HEK293 (cell line): ENCODE results near the gene GNG12.

ENCODE experiments used
- CTCF ChIA-PET: fragments of 350-600 bp; formaldehyde crosslinking; extraction: SDS; loops from one replicate; lab custom pipeline; 2021; ENCODE audit warnings: antibody characterized with exemption; lab: Yijun Ruan, JAX
- POLR2A ChIA-PET: fragments of 300-600 bp; formaldehyde crosslinking; extraction: SDS; loops from one replicate; lab custom pipeline; 2020; ENCODE audit warnings: antibody characterized with exemption, inconsistent platforms; lab: Yijun Ruan, JAX
- H3K27ac ChIP-seq: fragments of 200-500 bp; sonication (Bioruptor generic); 2 replicates; pipeline ENCODE4 v1.5.1; 2014; ENCODE audit warnings: low read depth, low read length, control low read depth, inconsistent platforms; ENCODE audit errors: extremely low read depth
- H3K36me3 ChIP-seq, 2 experiments: fragments of 200-500 bp in 1 of 2; sonication (Bioruptor generic) in 1 of 2; 1 replicate in 1 of 2; 2 replicates in 1 of 2; pipeline ENCODE4 v1.5.1; 2014 to 2017; ENCODE audit warnings: inconsistent platforms in 2 of 2, low read length in 2 of 2; ENCODE audit not compliant: control insufficient read depth in 2 of 2, insufficient read depth in 1 of 2
- H3K4me1 ChIP-seq: fragments of 200-500 bp; sonication (Bioruptor generic); 2 replicates; pipeline ENCODE4 v1.5.1; 2014; ENCODE audit warnings: mild to moderate bottlenecking, low read length, inconsistent platforms; ENCODE audit not compliant: control insufficient read depth, insufficient read depth
- H3K4me3 ChIP-seq: 2 replicates; pipeline ENCODE4 v1.5.1; 2011; ENCODE audit warnings: low read depth, mild to moderate bottlenecking, control low read depth, low read length, moderate library complexity
- H3K9me3 ChIP-seq: fragments of 200-500 bp; sonication (Bioruptor generic); 2 replicates; pipeline ENCODE4 v1.5.1; 2014; ENCODE audit warnings: low read depth, low read length, inconsistent platforms; ENCODE audit not compliant: control insufficient read depth, insufficient read depth
- GLIS2 ChIP-seq: fragments of 450-650 bp; formaldehyde crosslinking; IDR thresholded peaks from 2 replicates; pipeline ENCODE4 v1.5.1; 2016; ENCODE audit warnings: missing biosample characterization, missing genetic modification characterization
- INSM2 ChIP-seq: fragments of 450-650 bp; formaldehyde crosslinking; IDR thresholded peaks from 2 replicates; pipeline ENCODE4 v1.5.1; 2016; ENCODE audit warnings: missing biosample characterization, missing genetic modification characterization
- RBAK ChIP-seq: fragments of 450-650 bp; formaldehyde crosslinking; IDR thresholded peaks from 2 replicates; pipeline ENCODE4 v1.5.1; 2016; ENCODE audit warnings: missing biosample characterization, missing genetic modification characterization
- SALL2 ChIP-seq: fragments of 450-650 bp; formaldehyde crosslinking; IDR thresholded peaks from 2 replicates; pipeline ENCODE4 v1.5.0; 2017; ENCODE audit warnings: missing biosample characterization, mild to moderate bottlenecking, missing genetic modification characterization, borderline replicate concordance
- SP2 ChIP-seq: fragments of 450-650 bp; formaldehyde crosslinking; IDR thresholded peaks from 2 replicates; pipeline ENCODE4 v1.5.1; 2016; ENCODE audit warnings: missing biosample characterization, missing genetic modification characterization
- WT1 ChIP-seq: fragments of 450-650 bp; formaldehyde crosslinking; IDR thresholded peaks from 2 replicates; pipeline ENCODE4 v1.5.1; 2016; ENCODE audit warnings: missing biosample characterization, missing genetic modification characterization
- ZBTB17 ChIP-seq: fragments of 450-650 bp; formaldehyde crosslinking; IDR thresholded peaks from 2 replicates; pipeline ENCODE4 v1.5.1; 2016; ENCODE audit warnings: missing biosample characterization, missing genetic modification characterization
- ZBTB8A ChIP-seq: fragments of 450-650 bp; formaldehyde crosslinking; IDR thresholded peaks from 2 replicates; pipeline ENCODE4 v1.5.1; 2016; ENCODE audit warnings: missing biosample characterization, missing genetic modification characterization
- ZNF174 ChIP-seq: fragments of 450-650 bp; formaldehyde crosslinking; IDR thresholded peaks from 2 replicates; pipeline ENCODE4 v1.5.0; 2017; ENCODE audit warnings: missing biosample characterization, mild to moderate bottlenecking, missing genetic modification characterization
- ZNF274 ChIP-seq, 2 experiments: fragments of 200-500 bp in 1 of 2; fragments of 450-650 bp in 1 of 2; sonication (Bioruptor generic) in 1 of 2; formaldehyde crosslinking in 1 of 2; IDR thresholded peaks; 2 replicates each; pipeline versions ENCODE4 v1.5.1 to v1.6.1; 2014 to 2016; ENCODE audit warnings: borderline replicate concordance in 1 of 2, inconsistent platforms in 1 of 2, low read length in 1 of 2, missing biosample characterization in 1 of 2, missing genetic modification characterization in 1 of 2
- ZNF341 ChIP-seq: fragments of 450-650 bp; formaldehyde crosslinking; IDR thresholded peaks from 2 replicates; pipeline ENCODE4; 2016; ENCODE audit warnings: low read depth, missing biosample characterization, missing genetic modification characterization
- ZNF548 ChIP-seq: fragments of 450-650 bp; formaldehyde crosslinking; IDR thresholded peaks from 2 replicates; pipeline ENCODE4 v1.5.1; 2016; ENCODE audit warnings: missing biosample characterization, missing genetic modification characterization
- ZNF830 ChIP-seq: fragments of 450-650 bp; IDR thresholded peaks from 2 replicates; pipeline ENCODE4 v1.5.0; 2018; ENCODE audit warnings: missing biosample characterization, missing genetic modification characterization, low read depth, mild to moderate bottlenecking, moderate library complexity
- ZSCAN16 ChIP-seq: fragments of 450-650 bp; formaldehyde crosslinking; IDR thresholded peaks from 2 replicates; pipeline ENCODE4 v1.5.1; 2016; ENCODE audit warnings: missing biosample characterization, missing genetic modification characterization
- TF ChIP-seq, protein P1 (sequence below): fragments of 450-650 bp; formaldehyde crosslinking; IDR thresholded peaks from 2 replicates; pipeline ENCODE4 v1.5.1; 2017; ENCODE audit warnings: missing biosample characterization, mild to moderate bottlenecking, missing genetic modification characterization, moderate library complexity
- TF ChIP-seq, protein P2 (sequence below): fragments of 450-650 bp; IDR thresholded peaks from 2 replicates; pipeline ENCODE4 v1.5.1; 2018; ENCODE audit warnings: missing biosample characterization, mild to moderate bottlenecking, missing genetic modification characterization
- TF ChIP-seq, protein P3 (sequence below): fragments of 450-650 bp; formaldehyde crosslinking; IDR thresholded peaks from 2 replicates; pipeline ENCODE4 v1.5.1; 2016; ENCODE audit warnings: missing biosample characterization, missing genetic modification characterization

GNG12 gene

GRCh38 chr1:67860776-67861175 lies 27.5 kb upstream of the GNG12 start:
- Histone ChIP-seq H3K9me3 (no peaks in the 10 kb centered on the region), H3K27ac (no peak overlapping the region), H3K4me1 (no peaks in the 10 kb centered on the region), H3K4me3 (no peak overlapping the region), H3K36me3 (no peaks in the 10 kb centered on the region)
- CTCF ChIA-PET, result interaction anchor here (0.9 kb wide), 1 partner anchor 10 kb away, joined by 6 read pairs; no protein-coding TSS in a partner anchor
- POLR2A ChIA-PET, result no interaction called here
- no peak for TF ChIP-seq WT1 (tag by site-specific recombination)
- TF ChIP-seq SALL2 (tag by site-specific recombination), result no peak
- TF ChIP-seq, protein P1, sequence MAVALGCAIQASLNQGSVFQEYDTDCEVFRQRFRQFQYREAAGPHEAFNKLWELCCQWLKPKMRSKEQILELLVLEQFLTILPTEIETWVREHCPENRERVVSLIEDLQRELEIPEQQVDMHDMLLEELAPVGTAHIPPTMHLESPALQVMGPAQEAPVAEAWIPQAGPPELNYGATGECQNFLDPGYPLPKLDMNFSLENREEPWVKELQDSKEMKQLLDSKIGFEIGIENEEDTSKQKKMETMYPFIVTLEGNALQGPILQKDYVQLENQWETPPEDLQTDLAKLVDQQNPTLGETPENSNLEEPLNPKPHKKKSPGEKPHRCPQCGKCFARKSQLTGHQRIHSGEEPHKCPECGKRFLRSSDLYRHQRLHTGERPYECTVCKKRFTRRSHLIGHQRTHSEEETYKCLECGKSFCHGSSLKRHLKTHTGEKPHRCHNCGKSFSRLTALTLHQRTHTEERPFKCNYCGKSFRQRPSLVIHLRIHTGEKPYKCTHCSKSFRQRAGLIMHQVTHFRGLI (tag by site-specific recombination), result no peak
- no peak for TF ChIP-seq GLIS2
- no peak for TF ChIP-seq ZNF548 (tag by site-specific recombination)
- TF ChIP-seq ZBTB17, result 0 out of 2 replicates have a peak, but pooled peaks have one; percentile 27
- TF ChIP-seq, protein P2, sequence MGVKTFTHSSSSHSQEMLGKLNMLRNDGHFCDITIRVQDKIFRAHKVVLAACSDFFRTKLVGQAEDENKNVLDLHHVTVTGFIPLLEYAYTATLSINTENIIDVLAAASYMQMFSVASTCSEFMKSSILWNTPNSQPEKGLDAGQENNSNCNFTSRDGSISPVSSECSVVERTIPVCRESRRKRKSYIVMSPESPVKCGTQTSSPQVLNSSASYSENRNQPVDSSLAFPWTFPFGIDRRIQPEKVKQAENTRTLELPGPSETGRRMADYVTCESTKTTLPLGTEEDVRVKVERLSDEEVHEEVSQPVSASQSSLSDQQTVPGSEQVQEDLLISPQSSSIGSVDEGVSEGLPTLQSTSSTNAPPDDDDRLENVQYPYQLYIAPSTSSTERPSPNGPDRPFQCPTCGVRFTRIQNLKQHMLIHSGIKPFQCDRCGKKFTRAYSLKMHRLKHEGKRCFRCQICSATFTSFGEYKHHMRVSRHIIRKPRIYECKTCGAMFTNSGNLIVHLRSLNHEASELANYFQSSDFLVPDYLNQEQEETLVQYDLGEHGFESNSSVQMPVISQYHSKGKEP (tag by site-specific recombination), result no peak
- TF ChIP-seq RBAK (tag by site-specific recombination), result no peak
- TF ChIP-seq ZNF830, result no peak
- TF ChIP-seq, all 188 proteins: peak for 1

DNA sequence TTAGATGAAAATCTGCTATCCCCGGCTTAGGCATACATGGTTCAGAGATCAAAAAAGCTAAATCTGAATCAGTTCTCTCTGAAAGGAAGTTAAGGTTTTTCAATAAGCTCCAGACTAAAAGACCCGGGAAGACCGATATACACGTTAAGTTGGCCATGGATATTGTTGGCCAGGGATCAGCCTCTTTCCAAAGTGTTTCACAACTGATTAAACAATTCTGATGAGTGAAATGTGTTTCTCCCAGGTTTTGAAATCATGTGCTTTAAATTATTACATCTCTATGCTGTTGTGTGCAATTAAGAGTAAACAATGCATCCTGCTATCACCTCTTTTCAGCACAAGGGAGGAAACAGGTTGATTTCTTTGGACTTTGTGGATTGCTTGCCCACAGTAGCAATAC lies 23.7 kb upstream of the GNG12 start:
- CTCF ChIA-PET, result interaction anchor here (0.6 to 1.3 kb wide), 4 partner anchors 97 to 323 kb away, joined by 3 to 4 read pairs (median 3); no protein-coding TSS in a partner anchor
- Histone ChIP-seq H3K27ac (no peak overlapping the region), H3K4me1 (no peaks in the 10 kb centered on the region), H3K4me3 (no peak overlapping the region), H3K36me3 (no peaks in the 10 kb centered on the region), H3K9me3 (no peaks in the 10 kb centered on the region)
- POLR2A ChIA-PET, result no interaction called here
- TF ChIP-seq SP2 (no peak), ZNF274 (IDR thresholded peaks at IDR 0.05; ENCODE audit: low read length) (no peak), ZNF274 (tag by site-specific recombination; IDR thresholded peaks at IDR 0.05; ENCODE audit: borderline replicate concordance) (no peak), INSM2 (no peak), ZSCAN16 (tag by site-specific recombination) (no peak)

- Histone ChIP-seq H3K9me3 (no peaks in the 10 kb centered on the region), H3K4me1 (0 out of 2 replicates have a peak, but pooled peaks cover under 1% of the 10 kb centered on the region), H3K36me3 (no peaks in the 10 kb centered on the region), H3K27ac (no peak overlapping the region), H3K4me3 (no peak overlapping the region)
- TF ChIP-seq ZNF341 (tag by site-specific recombination) (no peak), ZNF174 (tag by site-specific recombination) (no peak), ZBTB8A (no peak)
- TF ChIP-seq, protein P3, sequence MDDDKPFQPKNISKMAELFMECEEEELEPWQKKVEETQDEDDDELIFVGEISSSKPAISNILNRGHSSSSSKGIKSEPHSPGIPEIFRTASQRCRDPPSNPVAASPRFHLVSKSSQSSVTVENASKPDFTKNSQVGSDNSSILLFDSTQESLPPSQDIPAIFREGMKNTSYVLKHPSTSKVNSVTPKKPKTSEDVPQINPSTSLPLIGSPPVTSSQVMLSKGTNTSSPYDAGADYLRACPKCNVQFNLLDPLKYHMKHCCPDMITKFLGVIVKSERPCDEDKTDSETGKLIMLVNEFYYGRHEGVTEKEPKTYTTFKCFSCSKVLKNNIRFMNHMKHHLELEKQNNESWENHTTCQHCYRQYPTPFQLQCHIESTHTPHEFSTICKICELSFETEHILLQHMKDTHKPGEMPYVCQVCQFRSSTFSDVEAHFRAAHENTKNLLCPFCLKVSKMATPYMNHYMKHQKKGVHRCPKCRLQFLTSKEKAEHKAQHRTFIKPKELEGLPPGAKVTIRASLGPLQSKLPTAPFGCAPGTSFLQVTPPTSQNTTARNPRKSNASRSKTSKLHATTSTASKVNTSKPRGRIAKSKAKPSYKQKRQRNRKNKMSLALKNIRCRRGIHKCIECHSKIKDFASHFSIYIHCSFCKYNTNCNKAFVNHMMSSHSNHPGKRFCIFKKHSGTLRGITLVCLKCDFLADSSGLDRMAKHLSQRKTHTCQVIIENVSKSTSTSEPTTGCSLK (tag by site-specific recombination), result no peak
- CTCF ChIA-PET, result interaction anchor here (0.6 to 1.3 kb wide), 2 partner anchors 242 to 256 kb away, joined by 3 to 4 read pairs; no protein-coding TSS in a partner anchor
- POLR2A ChIA-PET, result no interaction called here
These were observed 22.7 kb upstream of the GNG12 start for GRCh38 chr1:67855961-67856360.
